Upper lobe of left lung (tissue), 6 donors: ENCODE results near the gene GNMT. TPM values are rescaled to one million over a fixed set of nuclear protein-coding genes. Genes with fewer than 3 reads are reported as not detected.
A peak's percentile ranks its signal among the peaks of the same experiment; 100 is the strongest.

Source experiments
- ATAC-seq, 2 donors: fragments of 200-7000 bp; cut with Tn5 transposase; one replicate each; pipeline ENCODE4 v1.9.1; 2022; ENCODE audit warnings: mild to moderate bottlenecking in 2 of 2, moderate library complexity in 2 of 2; ENCODE audit not compliant: low FRiP score in 2 of 2
- DNase-seq, 2 donors: peaks; one replicate each; pipeline ENCODE4 v3.0.0-alpha.2; 2019 to 2020
- H3K27ac ChIP-seq, 4 donors: fragments of 200-600 bp; sonication (generic); one replicate each; pipeline ENCODE4 v1.5.1; 2016 to 2019
- H3K27me3 ChIP-seq, 4 donors: fragments of 200-600 bp; sonication (generic); one replicate each; pipeline ENCODE4 v1.5.1; 2017 to 2019
- H3K36me3 ChIP-seq, 4 donors: fragments of 200-600 bp; sonication (generic); one replicate each; pipeline ENCODE4 v1.5.1; 2016 to 2019
- H3K4me1 ChIP-seq, 4 donors: fragments of 200-600 bp; sonication (generic); one replicate each; pipeline ENCODE4 v1.5.1; 2018 to 2019
- H3K4me3 ChIP-seq, 4 donors: fragments of 200-600 bp; sonication (generic); one replicate each; pipeline ENCODE4 v1.5.1; 2017 to 2019; ENCODE audit warnings: mild to moderate bottlenecking in 2 of 4, moderate library complexity in 1 of 4
- H3K9me3 ChIP-seq, 4 donors: fragments of 200-600 bp; sonication (generic); one replicate each; pipeline ENCODE4 v1.5.1; 2018 to 2019
- EP300 ChIP-seq, 4 donors: sonication (generic); formaldehyde crosslinking; IDR thresholded peaks; one replicate each; pipeline ENCODE4 v1.5.1; 2017; ENCODE audit warnings: antibody characterized with exemption in 4 of 4, control low read depth in 2 of 4
- POLR2A ChIP-seq, 4 donors: fragments of 450-650 bp; IDR thresholded peaks; one replicate each; pipeline ENCODE4 v1.5.1; 2016 to 2017; ENCODE audit warnings: antibody characterized with exemption in 4 of 4, mild to moderate bottlenecking in 2 of 4
- POLR2AphosphoS5 ChIP-seq, 2 donors: sonication (generic); formaldehyde crosslinking; IDR thresholded peaks; one replicate each; pipeline ENCODE4 v1.5.1; 2017; ENCODE audit warnings: antibody characterized with exemption in 2 of 2
- WGBS, 2 donors: methylation state at CpG; one replicate each; pipeline ENCODE4 v1.1.5; 2017 to 2018; 5-methylcytosine and 5-hydroxymethylcytosine counted together
- total RNA-seq, 6 donors: library from RNA; depleted of rRNA in 4 of 6; stranded (reverse); fragments of >200 nt in 4 of 6; gene quantifications; one replicate each; pipeline versions ENCODE4 v1.1.0 to v1.2.1, GENCODE V29; 2016 to 2021
- TF ChIP-seq, protein P1 (sequence below), 6 experiments: fragments of 450-650 bp in 4 of 6; fragments of 200-600 bp in 2 of 6; sonication (generic) in 2 of 6; IDR thresholded peaks; one replicate each; pipeline ENCODE4 v1.5.1; 2016 to 2019; ENCODE audit warnings: antibody characterized with exemption in 6 of 6
- donor health status: DM: no; HTN: no; CAD: no; lungs with moderate emphysema.
- donor health status: DM: no; HTN: yes; CAD: no; lungs with severe emphysema.

GNMT gene
- total RNA-seq, 6 donors from 2014 or later = 1.9 to 10.5 (median 8.5) TPM; not detected in 1

DNA sequence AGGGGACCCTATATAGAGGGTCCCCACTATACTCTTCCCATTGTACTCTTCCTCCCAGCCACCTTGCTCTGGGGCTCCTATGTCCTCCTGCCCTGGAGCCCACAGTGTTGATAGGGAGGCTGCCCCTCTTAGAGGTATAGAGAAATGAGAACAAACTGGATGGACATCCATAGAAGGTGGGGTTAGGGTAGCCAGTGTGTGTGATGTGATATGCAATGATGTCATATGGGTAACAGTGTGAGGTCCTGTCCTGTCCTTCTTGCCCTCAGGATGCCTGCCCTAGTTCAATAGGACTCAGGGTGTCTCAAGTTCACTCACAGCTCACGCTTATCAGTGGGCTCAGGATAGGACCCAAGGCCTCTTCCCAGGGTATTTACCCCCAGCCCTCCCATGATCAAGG lies 44.3 kb upstream of the GNMT start:
- Histone ChIP-seq H3K27me3 (peaks cover 0 to 4% (median 0%) of the 10 kb centered on the region in 4 donors), H3K27ac (no peak overlapping the region), H3K9me3 (no peaks in the 10 kb centered on the region), H3K4me3 (no peak overlapping the region), H3K36me3 (no peaks in the 10 kb centered on the region), H3K4me1 (peaks cover 3 to 6% (median 5%) of the 10 kb centered on the region in 4 donors)
- ATAC-seq = no peak
- 80 to 100% methylated on average over 1 of the region's 1 CpG for WGBS, 2 donors
- TF ChIP-seq POLR2A (IDR thresholded peaks at IDR 0.05) (no peak), POLR2AphosphoS5 (IDR thresholded peaks at IDR 0.05) (no peak), EP300 (IDR thresholded peaks at IDR 0.05) (no peak)
- TF ChIP-seq, protein P1, sequence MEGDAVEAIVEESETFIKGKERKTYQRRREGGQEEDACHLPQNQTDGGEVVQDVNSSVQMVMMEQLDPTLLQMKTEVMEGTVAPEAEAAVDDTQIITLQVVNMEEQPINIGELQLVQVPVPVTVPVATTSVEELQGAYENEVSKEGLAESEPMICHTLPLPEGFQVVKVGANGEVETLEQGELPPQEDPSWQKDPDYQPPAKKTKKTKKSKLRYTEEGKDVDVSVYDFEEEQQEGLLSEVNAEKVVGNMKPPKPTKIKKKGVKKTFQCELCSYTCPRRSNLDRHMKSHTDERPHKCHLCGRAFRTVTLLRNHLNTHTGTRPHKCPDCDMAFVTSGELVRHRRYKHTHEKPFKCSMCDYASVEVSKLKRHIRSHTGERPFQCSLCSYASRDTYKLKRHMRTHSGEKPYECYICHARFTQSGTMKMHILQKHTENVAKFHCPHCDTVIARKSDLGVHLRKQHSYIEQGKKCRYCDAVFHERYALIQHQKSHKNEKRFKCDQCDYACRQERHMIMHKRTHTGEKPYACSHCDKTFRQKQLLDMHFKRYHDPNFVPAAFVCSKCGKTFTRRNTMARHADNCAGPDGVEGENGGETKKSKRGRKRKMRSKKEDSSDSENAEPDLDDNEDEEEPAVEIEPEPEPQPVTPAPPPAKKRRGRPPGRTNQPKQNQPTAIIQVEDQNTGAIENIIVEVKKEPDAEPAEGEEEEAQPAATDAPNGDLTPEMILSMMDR (IDR thresholded peaks at IDR 0.05) = no peak
- no peak for DNase-seq

DNA sequence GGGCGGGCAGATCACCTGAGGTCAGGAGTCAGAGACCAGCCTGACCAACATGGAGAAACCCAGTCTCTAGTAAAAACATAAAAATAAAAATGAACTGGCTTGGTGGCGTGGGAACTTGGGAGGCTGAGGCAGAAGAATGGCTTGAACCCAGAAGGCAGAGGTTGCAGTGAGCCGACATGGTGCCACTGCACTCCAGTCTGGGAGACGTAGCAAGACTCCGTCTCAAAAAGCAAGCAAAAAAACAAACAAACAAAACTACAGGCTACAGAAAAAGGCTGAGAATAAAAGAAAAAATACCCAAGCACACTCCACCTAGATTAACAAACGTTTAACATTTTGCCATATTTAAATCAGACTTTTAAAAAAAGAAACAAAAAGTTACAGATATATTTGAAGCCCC lies 38.8 kb upstream of the GNMT start:
- Histone ChIP-seq H3K36me3 (no peaks in the 10 kb centered on the region), H3K4me3 (no peak overlapping the region), H3K27me3 (no peaks in the 10 kb centered on the region), H3K9me3 (no peaks in the 10 kb centered on the region), H3K4me1 (no peaks in the 10 kb centered on the region), H3K27ac (no peak overlapping the region)
- 62 to 67% methylated on average over 6 of the region's 6 CpGs for WGBS, 2 donors
- no peak for TF ChIP-seq EP300 (IDR thresholded peaks at IDR 0.05)
- no peak for TF ChIP-seq POLR2A (IDR thresholded peaks at IDR 0.05)
- TF ChIP-seq, protein P1 (IDR thresholded peaks at IDR 0.05) = no peak
- TF ChIP-seq POLR2AphosphoS5 (IDR thresholded peaks at IDR 0.05) = no peak
- ATAC-seq (no peak), DNase-seq (no peak)

DNA sequence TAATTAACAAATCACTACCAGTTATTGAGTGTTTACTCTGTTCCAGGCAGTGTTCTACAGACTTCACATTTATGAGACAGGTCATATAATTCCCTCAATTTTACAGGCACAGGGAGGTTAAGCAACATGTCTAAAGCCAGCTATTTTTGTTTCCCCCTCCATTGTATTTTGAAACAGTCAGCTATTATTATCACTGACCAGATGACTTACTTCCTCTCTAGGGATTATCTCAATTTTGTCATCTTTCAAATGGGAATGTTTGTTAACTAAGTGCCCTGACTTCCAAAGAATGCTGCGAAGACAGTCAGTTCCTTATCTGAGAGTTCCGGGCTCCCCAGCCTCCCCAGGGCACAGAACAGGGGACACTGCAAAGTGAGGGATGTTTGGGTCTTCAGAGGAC lies 36.9 kb upstream of the GNMT start:
- Histone ChIP-seq H3K4me1 (peaks cover 0 to 9% (median 6%) of the 10 kb centered on the region in 4 donors), H3K9me3 (no peaks in the 10 kb centered on the region), H3K4me3 (no peak overlapping the region), H3K27me3 (no peaks in the 10 kb centered on the region), H3K36me3 (no peaks in the 10 kb centered on the region), H3K27ac (no peak overlapping the region)
- TF ChIP-seq, protein P1 (IDR thresholded peaks at IDR 0.05) = no peak
- TF ChIP-seq POLR2A (IDR thresholded peaks at IDR 0.05) (no peak), EP300 (IDR thresholded peaks at IDR 0.05) (no peak), POLR2AphosphoS5 (IDR thresholded peaks at IDR 0.05) (no peak)
- WGBS, 2 donors = 46 to 60% methylated on average over 2 of the region's 2 CpGs
- ATAC-seq (peak in 1 of 2 donors; percentile 42), DNase-seq (no peak)

DNA sequence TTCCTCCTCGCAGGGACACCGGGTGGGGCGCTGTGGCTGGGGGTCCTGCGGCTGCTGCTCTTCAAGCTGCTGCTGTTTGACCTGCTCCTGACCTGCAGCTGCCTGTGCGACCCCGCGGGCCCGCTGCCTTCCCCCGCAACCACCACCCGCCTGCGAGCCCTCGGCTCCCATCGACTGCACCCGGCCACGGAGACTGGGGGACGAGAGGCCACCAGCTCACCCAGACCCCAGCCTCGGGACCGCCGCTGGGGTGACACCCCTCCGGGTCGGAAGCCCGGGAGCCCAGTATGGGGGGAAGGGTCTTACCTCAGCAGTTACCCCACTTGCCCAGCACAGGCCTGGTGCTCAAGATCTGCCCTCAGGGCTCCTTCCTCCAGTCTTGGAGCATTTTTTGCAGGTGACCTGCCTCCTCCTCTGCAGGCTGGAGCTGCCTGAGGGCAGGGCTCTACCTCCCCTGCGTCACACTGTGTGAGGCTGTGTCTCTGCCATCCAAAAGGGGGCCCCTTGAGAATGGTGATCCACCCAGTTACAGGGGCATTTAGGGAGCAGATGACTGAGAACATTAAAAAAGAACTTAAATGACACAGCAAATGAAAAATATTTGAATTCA lies 35.2 kb upstream of the GNMT start:
- Histone ChIP-seq H3K27me3 (no peaks in the 10 kb centered on the region), H3K9me3 (no peaks in the 10 kb centered on the region), H3K27ac (no peak overlapping the region), H3K4me1 (peaks cover 4 to 13% (median 9%) of the 10 kb centered on the region in 4 donors), H3K4me3 (no peak overlapping the region), H3K36me3 (no peaks in the 10 kb centered on the region)
- TF ChIP-seq EP300 (IDR thresholded peaks at IDR 0.05) (no peak), POLR2AphosphoS5 (IDR thresholded peaks at IDR 0.05) (no peak)
- TF ChIP-seq, protein P1 (IDR thresholded peaks at IDR 0.05) = no peak
- DNase-seq = peak in 1 of 2 donors; percentile 83
- no peak for ATAC-seq
- 40 to 63% methylated on average over 4 to 12 of the region's 23 CpGs for WGBS, 2 donors
